Mucosa of rectum (tissue), 2 donors: ENCODE measurements around the gene PIEZO1.

Source experiments
- H3K27ac ChIP-seq, 2 donors: one replicate each; pipeline ENCODE4 v1.7.0; 2013; ENCODE audit warnings: inconsistent platforms in 2 of 2, low read depth in 2 of 2, low read length in 2 of 2
- H3K27me3 ChIP-seq, 2 donors: one replicate each; pipeline ENCODE4 v1.7.0; 2013; ENCODE audit warnings: low read length in 2 of 2; ENCODE audit not compliant: control insufficient read depth in 2 of 2, insufficient read depth in 2 of 2
- H3K36me3 ChIP-seq, 2 donors: one replicate each; pipeline ENCODE4 v1.7.0; 2013; ENCODE audit warnings: low read length in 2 of 2; ENCODE audit not compliant: control insufficient read depth in 2 of 2, insufficient read depth in 2 of 2
- H3K4me1 ChIP-seq, 2 donors: one replicate each; pipeline ENCODE4 v1.7.0; 2013; ENCODE audit warnings: low read length in 2 of 2, mild to moderate bottlenecking in 1 of 2; ENCODE audit not compliant: control insufficient read depth in 2 of 2, insufficient read depth in 2 of 2
- H3K4me3 ChIP-seq, 2 donors: one replicate each; pipeline ENCODE4 v1.7.0; 2013; ENCODE audit warnings: low read length in 2 of 2
- H3K9ac ChIP-seq, 2 donors: one replicate each; pipeline ENCODE4 v1.7.0; 2013; ENCODE audit warnings: low read length in 2 of 2, low read depth in 1 of 2, mild to moderate bottlenecking in 1 of 2
- H3K9me3 ChIP-seq, 2 donors: one replicate each; pipeline ENCODE4 v1.7.0; 2013; ENCODE audit warnings: low read length in 2 of 2; ENCODE audit not compliant: control insufficient read depth in 2 of 2
- donor health status: healthy.
- donor health status: Normal muscosa, but diverticular disease.

PIEZO1 gene

GRCh38 chr16:88701581-88702370 is 83.2 kb downstream of the PIEZO1 start:
- peaks cover 0 to 11% of the 10 kb centered on the region in 2 donors for H3K36me3 ChIP-seq

GRCh38 chr16:88700636-88701482 is 84.2 kb downstream of the PIEZO1 start:
- peak overlapping the region; percentile 35 to 41 for H3K4me3 ChIP-seq
- no peaks in the 10 kb centered on the region for H3K27me3 ChIP-seq
- peak overlapping the region; percentile 72 to 86 for H3K27ac ChIP-seq
- peaks cover 0 to 13% of the 10 kb centered on the region in 2 donors for H3K36me3 ChIP-seq
- H3K4me1 ChIP-seq = peaks cover 25 to 30% of the 10 kb centered on the region in 2 donors
- no peaks in the 10 kb centered on the region for H3K9me3 ChIP-seq
- peak overlapping the region in 1 of 2 donors; percentile 54 for H3K9ac ChIP-seq

More at GRCh38 chr16:88701581-88702370, 83.2 kb downstream of the PIEZO1 start:
- H3K9me3 ChIP-seq = no peaks in the 10 kb centered on the region
- H3K9ac ChIP-seq = peak overlapping the region; percentile 52 to 54
- peak overlapping the region in 1 of 2 donors; percentile 41 for H3K4me3 ChIP-seq
- H3K27ac ChIP-seq = peak overlapping the region; percentile 63 to 86
- peaks cover 29 to 34% of the 10 kb centered on the region in 2 donors for H3K4me1 ChIP-seq
- no peaks in the 10 kb centered on the region for H3K27me3 ChIP-seq

GRCh38 chr16:88700322-88700635 is 84.7 kb downstream of the PIEZO1 start:
- Histone ChIP-seq H3K27me3 (no peaks in the 10 kb centered on the region), H3K9ac (peak overlapping the region in 1 of 2 donors; percentile 11), H3K4me1 (peaks cover 21 to 27% of the 10 kb centered on the region in 2 donors), H3K9me3 (no peaks in the 10 kb centered on the region), H3K36me3 (peaks cover 0 to 13% of the 10 kb centered on the region in 2 donors), H3K27ac (peak overlapping the region; percentile 72 to 83), H3K4me3 (no peak overlapping the region)

GRCh38 chr16:88699180-88699579 is 85.8 kb downstream of the PIEZO1 start:
- Histone ChIP-seq H3K36me3 (peaks cover 0 to 13% of the 10 kb centered on the region in 2 donors), H3K4me1 (peaks cover 11 to 18% of the 10 kb centered on the region in 2 donors), H3K27me3 (no peaks in the 10 kb centered on the region), H3K27ac (no peak overlapping the region), H3K9ac (no peak overlapping the region), H3K9me3 (no peaks in the 10 kb centered on the region), H3K4me3 (no peak overlapping the region)

GRCh38 chr16:88698646-88699045 is 86.4 kb downstream of the PIEZO1 start:
- no peaks in the 10 kb centered on the region for H3K27me3 ChIP-seq
- H3K27ac ChIP-seq = no peak overlapping the region
- no peak overlapping the region for H3K4me3 ChIP-seq
- peaks cover 0 to 13% of the 10 kb centered on the region in 2 donors for H3K36me3 ChIP-seq
- H3K4me1 ChIP-seq = peaks cover 10 to 13% of the 10 kb centered on the region in 2 donors
- no peaks in the 10 kb centered on the region for H3K9me3 ChIP-seq
- no peak overlapping the region for H3K9ac ChIP-seq

GRCh38 chr16:88697831-88698615 is 87.0 kb downstream of the PIEZO1 start:
- Histone ChIP-seq H3K9ac (no peak overlapping the region), H3K4me1 (peaks cover 10 to 13% of the 10 kb centered on the region in 2 donors), H3K27ac (no peak overlapping the region), H3K27me3 (no peaks in the 10 kb centered on the region), H3K36me3 (peaks cover 0 to 13% of the 10 kb centered on the region in 2 donors), H3K4me3 (no peak overlapping the region), H3K9me3 (no peaks in the 10 kb centered on the region)

- peaks cover 12 to 13% of the 10 kb centered on the region in 2 donors for H3K4me1 ChIP-seq
- peaks cover 0 to 13% of the 10 kb centered on the region in 2 donors for H3K36me3 ChIP-seq
- no peak overlapping the region for H3K27ac ChIP-seq
Measured at GRCh38 chr16:88697116-88697830, 87.7 kb downstream of the PIEZO1 start.

GRCh38 chr16:88696441-88696840 is 88.6 kb downstream of the PIEZO1 start:
- H3K27ac ChIP-seq = no peak overlapping the region
- H3K4me3 ChIP-seq = no peak overlapping the region
- peaks cover 0 to 13% of the 10 kb centered on the region in 2 donors for H3K36me3 ChIP-seq
- no peak overlapping the region for H3K9ac ChIP-seq
- peaks cover 7 to 11% of the 10 kb centered on the region in 2 donors for H3K4me1 ChIP-seq
- H3K9me3 ChIP-seq = no peaks in the 10 kb centered on the region
- H3K27me3 ChIP-seq = no peaks in the 10 kb centered on the region

More at GRCh38 chr16:88697116-88697830, 87.7 kb downstream of the PIEZO1 start:
- Histone ChIP-seq H3K27me3 (no peaks in the 10 kb centered on the region), H3K9ac (no peak overlapping the region), H3K9me3 (no peaks in the 10 kb centered on the region), H3K4me3 (no peak overlapping the region)

GRCh38 chr16:88695753-88696152 is 89.3 kb downstream of the PIEZO1 start:
- H3K27me3 ChIP-seq = peaks cover 0 to 3% of the 10 kb centered on the region in 2 donors
- H3K9me3 ChIP-seq = no peaks in the 10 kb centered on the region
- H3K36me3 ChIP-seq = peaks cover 0 to 13% of the 10 kb centered on the region in 2 donors
- peaks cover 4 to 9% of the 10 kb centered on the region in 2 donors for H3K4me1 ChIP-seq
- no peak overlapping the region for H3K9ac ChIP-seq
- H3K4me3 ChIP-seq = no peak overlapping the region
- H3K27ac ChIP-seq = no peak overlapping the region
